Measurements from ENCODE around the gene ARL8A. TPM values are rescaled to one million over a fixed set of nuclear protein-coding genes. Genes with fewer than 3 reads are reported as not detected.

Gene ARL8A
- total and polyA plus RNA-seq, 2 experiments from 2014 or later, result 30.3 to 32.7 TPM

GRCh38 chr1:202165942-202166843 is 21.7 kb upstream of the ARL8A start (continued):
- TF ChIP-seq, protein P1, sequence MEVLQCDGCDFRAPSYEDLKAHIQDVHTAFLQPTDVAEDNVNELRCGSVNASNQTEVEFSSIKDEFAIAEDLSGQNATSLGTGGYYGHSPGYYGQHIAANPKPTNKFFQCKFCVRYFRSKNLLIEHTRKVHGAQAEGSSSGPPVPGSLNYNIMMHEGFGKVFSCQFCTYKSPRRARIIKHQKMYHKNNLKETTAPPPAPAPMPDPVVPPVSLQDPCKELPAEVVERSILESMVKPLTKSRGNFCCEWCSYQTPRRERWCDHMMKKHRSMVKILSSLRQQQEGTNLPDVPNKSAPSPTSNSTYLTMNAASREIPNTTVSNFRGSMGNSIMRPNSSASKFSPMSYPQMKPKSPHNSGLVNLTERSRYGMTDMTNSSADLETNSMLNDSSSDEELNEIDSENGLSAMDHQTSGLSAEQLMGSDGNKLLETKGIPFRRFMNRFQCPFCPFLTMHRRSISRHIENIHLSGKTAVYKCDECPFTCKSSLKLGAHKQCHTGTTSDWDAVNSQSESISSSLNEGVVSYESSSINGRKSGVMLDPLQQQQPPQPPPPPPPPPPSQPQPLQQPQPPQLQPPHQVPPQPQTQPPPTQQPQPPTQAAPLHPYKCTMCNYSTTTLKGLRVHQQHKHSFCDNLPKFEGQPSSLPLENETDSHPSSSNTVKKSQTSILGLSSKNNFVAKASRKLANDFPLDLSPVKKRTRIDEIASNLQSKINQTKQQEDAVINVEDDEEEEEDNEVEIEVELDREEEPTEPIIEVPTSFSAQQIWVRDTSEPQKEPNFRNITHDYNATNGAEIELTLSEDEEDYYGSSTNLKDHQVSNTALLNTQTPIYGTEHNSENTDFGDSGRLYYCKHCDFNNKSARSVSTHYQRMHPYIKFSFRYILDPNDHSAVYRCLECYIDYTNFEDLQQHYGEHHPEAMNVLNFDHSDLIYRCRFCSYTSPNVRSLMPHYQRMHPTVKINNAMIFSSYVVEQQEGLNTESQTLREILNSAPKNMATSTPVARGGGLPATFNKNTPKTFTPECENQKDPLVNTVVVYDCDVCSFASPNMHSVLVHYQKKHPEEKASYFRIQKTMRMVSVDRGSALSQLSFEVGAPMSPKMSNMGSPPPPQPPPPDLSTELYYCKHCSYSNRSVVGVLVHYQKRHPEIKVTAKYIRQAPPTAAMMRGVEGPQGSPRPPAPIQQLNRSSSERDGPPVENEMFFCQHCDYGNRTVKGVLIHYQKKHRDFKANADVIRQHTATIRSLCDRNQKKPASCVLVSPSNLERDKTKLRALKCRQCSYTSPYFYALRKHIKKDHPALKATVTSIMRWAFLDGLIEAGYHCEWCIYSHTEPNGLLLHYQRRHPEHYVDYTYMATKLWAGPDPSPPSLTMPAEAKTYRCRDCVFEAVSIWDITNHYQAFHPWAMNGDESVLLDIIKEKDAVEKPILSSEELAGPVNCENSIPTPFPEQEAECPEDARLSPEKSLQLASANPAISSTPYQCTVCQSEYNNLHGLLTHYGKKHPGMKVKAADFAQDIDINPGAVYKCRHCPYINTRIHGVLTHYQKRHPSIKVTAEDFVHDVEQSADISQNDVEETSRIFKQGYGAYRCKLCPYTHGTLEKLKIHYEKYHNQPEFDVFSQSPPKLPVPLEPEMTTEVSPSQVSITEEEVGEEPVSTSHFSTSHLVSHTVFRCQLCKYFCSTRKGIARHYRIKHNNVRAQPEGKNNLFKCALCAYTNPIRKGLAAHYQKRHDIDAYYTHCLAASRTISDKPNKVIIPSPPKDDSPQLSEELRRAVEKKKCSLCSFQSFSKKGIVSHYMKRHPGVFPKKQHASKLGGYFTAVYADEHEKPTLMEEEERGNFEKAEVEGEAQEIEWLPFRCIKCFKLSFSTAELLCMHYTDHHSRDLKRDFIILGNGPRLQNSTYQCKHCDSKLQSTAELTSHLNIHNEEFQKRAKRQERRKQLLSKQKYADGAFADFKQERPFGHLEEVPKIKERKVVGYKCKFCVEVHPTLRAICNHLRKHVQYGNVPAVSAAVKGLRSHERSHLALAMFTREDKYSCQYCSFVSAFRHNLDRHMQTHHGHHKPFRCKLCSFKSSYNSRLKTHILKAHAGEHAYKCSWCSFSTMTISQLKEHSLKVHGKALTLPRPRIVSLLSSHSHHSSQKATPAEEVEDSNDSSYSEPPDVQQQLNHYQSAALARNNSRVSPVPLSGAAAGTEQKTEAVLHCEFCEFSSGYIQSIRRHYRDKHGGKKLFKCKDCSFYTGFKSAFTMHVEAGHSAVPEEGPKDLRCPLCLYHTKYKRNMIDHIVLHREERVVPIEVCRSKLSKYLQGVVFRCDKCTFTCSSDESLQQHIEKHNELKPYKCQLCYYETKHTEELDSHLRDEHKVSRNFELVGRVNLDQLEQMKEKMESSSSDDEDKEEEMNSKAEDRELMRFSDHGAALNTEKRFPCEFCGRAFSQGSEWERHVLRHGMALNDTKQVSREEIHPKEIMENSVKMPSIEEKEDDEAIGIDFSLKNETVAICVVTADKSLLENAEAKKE (CRISPR knock-in tag; IDR thresholded peaks at IDR 0.05), result no peak
- TF ChIP-seq NANOG (IDR thresholded peaks at IDR 0.05; ENCODE audit: borderline replicate concordance) (no peak), EZH2phosphoT487 (IDR thresholded peaks at IDR 0.05; ENCODE audit: unreplicated experiment) (no peak)

GRCh38 chr1:202165267-202165941 is 20.9 kb upstream of the ARL8A start:
- H3K4me1 Mint-ChIP-seq, result peaks cover 52% of the 10 kb centered on the region
- Histone ChIP-seq H3K27me3 (ENCODE audit: insufficient read depth) (no peaks in the 10 kb centered on the region), H3K27ac (ENCODE audit: low read depth) (no peak overlapping the region), H3F3A (replicated peaks; ENCODE audit: low read depth) (no peaks in the 10 kb centered on the region), H3K79me2 (replicated peaks; ENCODE audit: insufficient read depth) (no peaks in the 10 kb centered on the region), H3K9me2 (ENCODE audit: insufficient read depth) (no peaks in the 10 kb centered on the region), H2AFZ (peak overlapping the region; percentile 86), H3K36me3 (ENCODE audit: insufficient read depth) (no peaks in the 10 kb centered on the region), H4K20me1 (replicated peaks; ENCODE audit: insufficient read depth) (no peaks in the 10 kb centered on the region), H3K4me1 (ENCODE audit: insufficient read depth) (peaks cover 11% of the 10 kb centered on the region), H3K4me2 (no peak overlapping the region), H3K4me3 (no peak overlapping the region)
- peaks cover 19% of the 10 kb centered on the region for H3K27me3 Mint-ChIP-seq (ENCODE audit: insufficient read depth, low read depth, poor library complexity)
- H3K36me3 Mint-ChIP-seq (ENCODE audit: low read depth), result no peaks in the 10 kb centered on the region
- peak; percentile 43 for DNase-seq (ENCODE audit: low spot score)
- peak; percentile 48 for ATAC-seq
- no peaks in the 10 kb centered on the region for H3K9me3 Mint-ChIP-seq
- no peak overlapping the region for H3K27ac Mint-ChIP-seq
- no peak overlapping the region for H3K4me3 Mint-ChIP-seq
- TF ChIP-seq CTCF (conservative IDR thresholded peaks at IDR 0.05; ENCODE audit: low read depth in 2 of 2) (no peak), EZH2phosphoT487 (IDR thresholded peaks at IDR 0.05; ENCODE audit: unreplicated experiment) (no peak), EZH2 (IDR thresholded peaks at IDR 0.05; ENCODE audit: low read depth, unreplicated experiment) (no peak), CREB1 (CRISPR knock-in tag; IDR thresholded peaks at IDR 0.05; ENCODE audit: low read depth) (no peak), ETS1 (IDR thresholded peaks at IDR 0.05) (no peak), ZNF331 (CRISPR knock-in tag; IDR thresholded peaks at IDR 0.05; ENCODE audit: low read depth) (no peak), POLR2AphosphoS5 (IDR thresholded peaks at IDR 0.05; ENCODE audit: low read depth) (no peak), NANOG (IDR thresholded peaks at IDR 0.05; ENCODE audit: borderline replicate concordance) (no peak)
